Prostate gland (tissue), 2 donors: ENCODE data around the gene NUDCD3.

ENCODE experiments used
- CTCF ChIP-seq, 4 experiments: fragments of 200-600 bp in 2 of 4; fragments of 450-650 bp in 2 of 4; sonication (generic) in 2 of 4; IDR thresholded peaks; 1 replicate in 3 of 4; 2 replicates in 1 of 4; pipeline ENCODE4 v1.5.1; 2016 to 2019; ENCODE audit warnings: antibody characterized with exemption in 4 of 4, mild to moderate bottlenecking in 2 of 4, moderate library complexity in 2 of 4
- POLR2A ChIP-seq: fragments of 450-650 bp; IDR thresholded peaks from one replicate; pipeline ENCODE4 v1.6.1; 2016; ENCODE audit warnings: antibody characterized with exemption, mild to moderate bottlenecking

- TF ChIP-seq CTCF (IDR thresholded peaks at IDR 0.05) = no peak
- TF ChIP-seq POLR2A = no peak
Observed at GRCh38 chr7:44348851-44349781, 141.3 kb downstream of the NUDCD3 start.
